ENCODE data around the gene SMIM27.
A peak's percentile ranks its signal among the peaks of the same experiment; 100 is the strongest.

SMIM27 gene

GRCh38 chr9:32524892-32525708 is 27.0 kb upstream of the SMIM27 start:
- TF ChIP-seq CTCF (IDR thresholded peaks at IDR 0.05) = no peak

- no peak for TF ChIP-seq CTCF (IDR thresholded peaks at IDR 0.05)
Observed at GRCh38 chr9:32525709-32526030, 26.5 kb upstream of the SMIM27 start.

- peak; percentile 64 for TF ChIP-seq CTCF (IDR thresholded peaks at IDR 0.05)
Observed at GRCh38 chr9:32526041-32526706, 26.0 kb upstream of the SMIM27 start, which contains the start of gene RIGI. TSS of gene RIGI (minus strand) at chr9:32526196. CDS start at chr9:32526166, 30 bp downstream.

- TF ChIP-seq CTCF (IDR thresholded peaks at IDR 0.05) = no peak
Observed at GRCh38 chr9:32526707-32527048, 25.4 kb upstream of the SMIM27 start.

GRCh38 chr9:32533336-32533735 is 18.8 kb upstream of the SMIM27 start:
- TF ChIP-seq CTCF (IDR thresholded peaks at IDR 0.05) = no peak

- no peak for TF ChIP-seq CTCF (IDR thresholded peaks at IDR 0.05)
Observed at GRCh38 chr9:32533816-32534215, 18.3 kb upstream of the SMIM27 start.

- no peak for TF ChIP-seq CTCF (IDR thresholded peaks at IDR 0.05)
Observed at GRCh38 chr9:32543047-32543446, 9.1 kb upstream of the SMIM27 start.

All from LNCAP (cell line).